Neuronal stem cell (in vitro differentiated cells): ENCODE results near the gene TBC1D16.

Source experiments
- DNase-seq: peaks from one replicate; pipeline ENCODE4 v3.0.0-alpha.2; 2013; ENCODE audit warnings: low spot score
- H2AFZ ChIP-seq: one replicate; pipeline ENCODE4 v1.6.1; 2013; ENCODE audit warnings: mild to moderate bottlenecking, low read length, inconsistent platforms
- H2AK5ac ChIP-seq: 2 replicates; pipeline ENCODE4 v1.6.1; 2013; ENCODE audit warnings: low read depth, mild to moderate bottlenecking, inconsistent platforms, low read length, moderate library complexity, mixed read lengths
- H2BK120ac ChIP-seq: 2 replicates; pipeline ENCODE4 v1.6.1; 2013; ENCODE audit warnings: low read depth, mild to moderate bottlenecking, inconsistent platforms, low read length, moderate library complexity, mixed read lengths
- H2BK12ac ChIP-seq: one replicate; pipeline ENCODE4 v1.6.1; 2013; ENCODE audit warnings: low read length, inconsistent platforms
- H2BK15ac ChIP-seq: 2 replicates; pipeline ENCODE4 v1.6.1; 2013; ENCODE audit warnings: mild to moderate bottlenecking, low read length, inconsistent platforms, mixed read lengths
- H2BK5ac ChIP-seq: one replicate; pipeline ENCODE4 v1.6.1; 2013; ENCODE audit warnings: inconsistent platforms, mild to moderate bottlenecking, low read length, moderate library complexity
- H3K14ac ChIP-seq: one replicate; pipeline ENCODE4 v1.6.1; 2013; ENCODE audit warnings: low read length, inconsistent platforms
- H3K18ac ChIP-seq: 2 replicates; pipeline ENCODE4 v1.6.1; 2013; ENCODE audit warnings: low read length, inconsistent platforms
- H3K23ac ChIP-seq: 2 replicates; pipeline ENCODE4 v1.6.1; 2013; ENCODE audit warnings: low read depth, mild to moderate bottlenecking, mixed read lengths, low read length, inconsistent platforms; ENCODE audit not compliant: poor library complexity
- H3K27ac ChIP-seq: replicated peaks from 3 replicates; pipeline ENCODE4 v1.5.1; 2013; ENCODE audit warnings: low read length, inconsistent platforms
- H3K27me3 ChIP-seq, 3 experiments: 2 replicates each; pipeline ENCODE4 v1.6.1; 2013; ENCODE audit warnings: low read length in 3 of 3, mild to moderate bottlenecking in 2 of 3, inconsistent platforms in 1 of 3, low read depth in 1 of 3, mixed read lengths in 1 of 3, moderate library complexity in 1 of 3; ENCODE audit not compliant: control insufficient read depth in 3 of 3, insufficient read depth in 3 of 3
- H3K36me3 ChIP-seq, 2 donors: replicated peaks in 1 of 2; 2 replicates each; pipeline ENCODE4 v1.6.1; 2013; ENCODE audit warnings: low read length in 2 of 2; ENCODE audit not compliant: control insufficient read depth in 2 of 2, insufficient read depth in 2 of 2
- H3K4ac ChIP-seq: 2 replicates; pipeline ENCODE4 v1.6.1; 2013; ENCODE audit warnings: inconsistent platforms, mild to moderate bottlenecking, low read length, moderate library complexity
- H3K4me1 ChIP-seq, 2 donors: 1 replicate in 1 of 2; 2 replicates in 1 of 2; pipeline ENCODE4 v1.6.1; 2013; ENCODE audit warnings: low read length in 2 of 2, low read depth in 1 of 2; ENCODE audit not compliant: control insufficient read depth in 2 of 2, insufficient read depth in 1 of 2
- H3K4me2 ChIP-seq: one replicate; pipeline ENCODE4 v1.6.1; 2013; ENCODE audit warnings: mild to moderate bottlenecking, low read length, inconsistent platforms; ENCODE audit not compliant: insufficient read depth, poor library complexity, severe bottlenecking
- H3K4me3 ChIP-seq, 2 donors: 2 replicates each; pipeline ENCODE4 v1.5.1; 2013; ENCODE audit warnings: low read length in 2 of 2, mild to moderate bottlenecking in 2 of 2, inconsistent platforms in 1 of 2, moderate library complexity in 1 of 2
- H3K79me1 ChIP-seq: one replicate; pipeline ENCODE4 v1.6.1; 2013; ENCODE audit warnings: low read depth, mild to moderate bottlenecking, inconsistent platforms, low read length, moderate library complexity
- H3K9ac ChIP-seq: one replicate; pipeline ENCODE4 v1.6.1; 2013; ENCODE audit warnings: mild to moderate bottlenecking, low read depth, low read length, inconsistent platforms; ENCODE audit not compliant: poor library complexity
- H3K9me3 ChIP-seq, 2 donors: replicated peaks in 1 of 2; 2 replicates each; pipeline versions ENCODE3 to v1.6.1; 2013; ENCODE audit warnings: low read length in 2 of 2, mild to moderate bottlenecking in 2 of 2, inconsistent platforms in 1 of 2, low read depth in 1 of 2, mixed read lengths in 1 of 2, moderate library complexity in 1 of 2; ENCODE audit not compliant: control insufficient read depth in 2 of 2, insufficient read depth in 1 of 2
- H4K8ac ChIP-seq: one replicate; pipeline ENCODE4 v1.6.1; 2013; ENCODE audit warnings: low read depth, mild to moderate bottlenecking, inconsistent platforms, low read length, moderate library complexity
- H4K91ac ChIP-seq: one replicate; pipeline ENCODE4 v1.6.1; 2013; ENCODE audit warnings: low read length, low read depth, mild to moderate bottlenecking, inconsistent platforms; ENCODE audit not compliant: poor library complexity
- WGBS, 2 donors: extraction: QIAGEN DNeasy Blood & Tissue Kit; methylation state at CpG; one replicate each; pipeline ENCODE4 v1.1.7; 2013; ENCODE audit warnings: missing lambda C conversion rate in 2 of 2, mixed read lengths in 1 of 2; ENCODE audit not compliant: insufficient read length in 2 of 2, insufficient replicate concordance in 1 of 2; ENCODE audit errors: extremely low coverage in 2 of 2; 5-methylcytosine and 5-hydroxymethylcytosine counted together

TBC1D16 gene

GRCh38 chr17:79914813-79915740 lies 120.6 kb downstream of the TBC1D16 start:
- no CpG with 5 or more reads among the region's 19 CpGs for WGBS, 2 donors
- H2BK5ac ChIP-seq, result no peak overlapping the region
- no peaks in the 10 kb centered on the region for H3K79me1 ChIP-seq
- H3K27me3 ChIP-seq, result peaks cover 0 to 76% (median 4%) of the 10 kb centered on the region in 3 experiments
- H2BK120ac ChIP-seq, result no peak overlapping the region
- no peak overlapping the region for H3K4ac ChIP-seq
- H3K4me2 ChIP-seq, result no peak overlapping the region
- H3K9me3 ChIP-seq, result no peaks in the 10 kb centered on the region
- H3K4me3 ChIP-seq, result no peak overlapping the region
- no peak overlapping the region for H2AFZ ChIP-seq
- H3K18ac ChIP-seq, result peak overlapping the region; percentile 87
- no peaks in the 10 kb centered on the region for H3K36me3 ChIP-seq
- no peak for DNase-seq
- peak overlapping the region; percentile 90 for H2AK5ac ChIP-seq
- peak overlapping the region; percentile 31 for H3K14ac ChIP-seq
- H3K4me1 ChIP-seq, result peaks cover 0 to 2% of the 10 kb centered on the region in 2 donors
- no peak overlapping the region for H4K8ac ChIP-seq
- no peak overlapping the region for H3K27ac ChIP-seq
- H3K9ac ChIP-seq, result no peak overlapping the region
- peak overlapping the region; percentile 63 for H2BK12ac ChIP-seq
- H2BK15ac ChIP-seq, result peak overlapping the region; percentile 93
- H4K91ac ChIP-seq, result no peak overlapping the region
- no peak overlapping the region for H3K23ac ChIP-seq

- H4K8ac ChIP-seq, result no peak overlapping the region
- H3K23ac ChIP-seq, result no peak overlapping the region
- no peak overlapping the region for H3K9ac ChIP-seq
- peak overlapping the region; percentile 93 for H2BK15ac ChIP-seq
- H3K36me3 ChIP-seq, result no peaks in the 10 kb centered on the region
- H3K27me3 ChIP-seq, result peaks cover 0 to 76% (median 4%) of the 10 kb centered on the region in 3 experiments
- H3K4me1 ChIP-seq, result peaks cover 0 to 2% of the 10 kb centered on the region in 2 donors
- H3K79me1 ChIP-seq, result no peaks in the 10 kb centered on the region
- no CpG with 5 or more reads among the region's 20 CpGs for WGBS, 2 donors
- no peak overlapping the region for H3K4ac ChIP-seq
- H2BK12ac ChIP-seq, result peak overlapping the region; percentile 24
- no peak overlapping the region for H2BK5ac ChIP-seq
- H3K18ac ChIP-seq, result peak overlapping the region; percentile 69
- H3K14ac ChIP-seq, result no peak overlapping the region
- no peaks in the 10 kb centered on the region for H3K9me3 ChIP-seq
- DNase-seq, result no peak
- H4K91ac ChIP-seq, result no peak overlapping the region
- no peak overlapping the region for H3K4me2 ChIP-seq
- peak overlapping the region; percentile 90 for H2AK5ac ChIP-seq
- H3K4me3 ChIP-seq, result no peak overlapping the region
- H3K27ac ChIP-seq, result no peak overlapping the region
- H2AFZ ChIP-seq, result no peak overlapping the region
- no peak overlapping the region for H2BK120ac ChIP-seq
Observed at GRCh38 chr17:79913896-79914812, 121.5 kb downstream of the TBC1D16 start.

GRCh38 chr17:79913451-79913850 lies 122.2 kb downstream of the TBC1D16 start:
- no peaks in the 10 kb centered on the region for H3K79me1 ChIP-seq
- H2BK5ac ChIP-seq, result no peak overlapping the region
- H2AK5ac ChIP-seq, result peak overlapping the region; percentile 11
- peak overlapping the region; percentile 73 for H2BK15ac ChIP-seq
- no peak overlapping the region for H2BK12ac ChIP-seq
- no peak for DNase-seq
- H3K9ac ChIP-seq, result no peak overlapping the region
- H3K27me3 ChIP-seq, result peaks cover 0 to 69% (median 4%) of the 10 kb centered on the region in 3 experiments
- no peak overlapping the region for H2AFZ ChIP-seq
- no peak overlapping the region for H3K14ac ChIP-seq
- no peaks in the 10 kb centered on the region for H3K36me3 ChIP-seq
- H3K4me1 ChIP-seq, result peaks cover 0 to 2% of the 10 kb centered on the region in 2 donors
- H4K91ac ChIP-seq, result no peak overlapping the region
- H3K4me3 ChIP-seq, result no peak overlapping the region
- H2BK120ac ChIP-seq, result no peak overlapping the region
- H3K9me3 ChIP-seq, result no peaks in the 10 kb centered on the region
- no CpG with 5 or more reads among the region's 9 CpGs for WGBS, 2 donors
- no peak overlapping the region for H3K27ac ChIP-seq
- peak overlapping the region; percentile 5 for H3K18ac ChIP-seq
- no peak overlapping the region for H3K4me2 ChIP-seq
- H3K23ac ChIP-seq, result no peak overlapping the region
- no peak overlapping the region for H3K4ac ChIP-seq
- no peak overlapping the region for H4K8ac ChIP-seq
